GM12892 (cell line): ENCODE data around the gene SCN7A.

Experiments
- POLR2A ChIP-seq: IDR thresholded peaks from 2 replicates; pipeline ENCODE4 v1.6.1; 2011; ENCODE audit warnings: low read depth, low read length, control low read depth
- POLR2AphosphoS5 ChIP-seq: IDR thresholded peaks from 2 replicates; pipeline ENCODE4 v1.6.1; 2011; ENCODE audit warnings: low read depth, low read length, control low read depth
- TAF1 ChIP-seq: IDR thresholded peaks from 2 replicates; pipeline ENCODE4 v1.6.1; 2011; ENCODE audit warnings: low read depth, mild to moderate bottlenecking, control low read depth, low read length, borderline replicate concordance

DNA sequence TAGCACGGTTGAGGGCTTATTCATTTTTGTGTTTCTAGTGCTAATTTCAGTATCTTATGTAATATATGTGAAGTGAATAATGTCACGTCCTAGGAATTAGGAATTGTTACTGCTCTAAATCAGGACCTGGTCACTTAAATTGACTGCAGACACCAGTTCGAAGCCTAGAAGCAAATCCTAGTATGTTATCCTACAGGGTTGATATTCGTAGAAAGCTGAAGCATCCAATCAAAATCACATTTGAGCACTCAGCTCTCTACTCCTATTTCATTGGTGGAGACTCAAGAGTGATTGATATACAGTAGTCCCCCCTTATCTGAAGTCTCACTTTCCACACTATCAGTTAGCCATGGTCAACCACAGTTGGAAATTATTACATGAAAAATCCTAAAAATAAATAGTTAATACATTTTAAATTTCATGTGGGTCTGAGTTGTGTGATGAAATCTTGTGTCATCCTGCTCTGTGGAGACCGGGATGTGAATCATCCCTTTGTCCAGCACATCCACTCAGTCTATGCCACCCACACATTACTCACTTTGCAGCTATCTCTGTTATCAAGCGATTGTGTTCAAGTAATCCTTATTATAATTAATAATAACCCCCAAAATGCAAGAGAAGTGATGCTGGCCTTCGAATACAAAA is 83.1 kb downstream of the SCN7A start:
- TF ChIP-seq POLR2A (no peak), POLR2AphosphoS5 (no peak), TAF1 (no peak)
